Ovary (tissue), 9 donors: ENCODE measurements around the gene HIVEP3. TPM values are rescaled to one million over a fixed set of nuclear protein-coding genes. Genes with fewer than 3 reads are reported as not detected.

Source experiments
- DNase-seq, 5 donors: peaks; one replicate each; pipeline ENCODE4 v3.0.0-alpha.2; 2019 to 2020
- H3K27ac ChIP-seq, 2 donors: fragments of 200-600 bp; one replicate each; pipeline versions ENCODE4 v1.5.1 to v1.8.0; 2019 to 2022
- H3K27me3 ChIP-seq: fragments of 200-600 bp; one replicate; pipeline ENCODE4 v1.8.0; 2022
- H3K36me3 ChIP-seq: fragments of 200-600 bp; sonication (generic); one replicate; pipeline ENCODE4 v1.5.1; 2019
- H3K4me1 ChIP-seq: one replicate; pipeline ENCODE4 v1.8.1; 2013; ENCODE audit warnings: mild to moderate bottlenecking, moderate library complexity; ENCODE audit not compliant: insufficient read depth
- H3K4me3 ChIP-seq: fragments of 200-600 bp; sonication (generic); one replicate; pipeline ENCODE4 v1.5.1; 2017
- H3K9me3 ChIP-seq, 2 donors: fragments of 200-600 bp in 1 of 2; sonication (generic) in 1 of 2; one replicate each; pipeline versions ENCODE4 v1.5.1 to v1.8.1; 2013 to 2019; ENCODE audit warnings: mild to moderate bottlenecking in 1 of 2, moderate library complexity in 1 of 2
- EP300 ChIP-seq: sonication (generic); formaldehyde crosslinking; IDR thresholded peaks from one replicate; pipeline ENCODE4 v1.6.1; 2017; ENCODE audit warnings: antibody characterized with exemption
- POLR2A ChIP-seq: fragments of 450-650 bp; IDR thresholded peaks from one replicate; pipeline ENCODE4 v1.6.1; 2017; ENCODE audit warnings: antibody characterized with exemption, mild to moderate bottlenecking, moderate library complexity
- WGBS, 3 donors: extraction: QIAGEN DNeasy Blood & Tissue Kit in 1 of 3; methylation state at CpG; one replicate each; pipeline versions ENCODE4 v1.1.5 to v1.1.7; 2013 to 2017; 5-methylcytosine and 5-hydroxymethylcytosine counted together
- intact Hi-C, 4 donors: fragments of 100-400 bp; cut with DNase I; formaldehyde crosslinking; loops; one replicate each; pipeline versions ENCODE4 v1.11.0 to v1.15.1; 2022 to 2023
- polyA plus RNA-seq, 2 donors: library from polyadenylated mRNA; stranded (reverse); fragments of 200-250 nt in 1 of 2; fragments of 350-450 nt in 1 of 2; fragmentation: Illumina TruSeq in 1 of 2; extraction: RNeasy Lipid Tissue Mini Kit (QIAGEN cat#74804) in 1 of 2; gene quantifications; one replicate each; pipeline ENCODE4 v1.2.3, GENCODE V29; 2013 to 2014
- total RNA-seq, 7 donors: library from RNA; depleted of rRNA in 2 of 7; stranded (reverse); fragments of >200 nt in 2 of 7; fragmentation: NEBNext Ultra II Directional in 3 of 7; extraction: Animal tissue kit (Norgen Biotek cat#: 25700) in 3 of 7; gene quantifications; one replicate each; pipeline versions ENCODE4 v1.1.0 to v1.2.4, GENCODE V29; 2016 to 2023
- TF ChIP-seq, protein P1 (sequence below), 3 donors: fragments of 450-650 bp in 2 of 3; fragments of 200-600 bp in 1 of 3; IDR thresholded peaks; one replicate each; pipeline versions ENCODE4 v1.5.1 to v1.8.0; 2016 to 2022; ENCODE audit warnings: antibody characterized with exemption in 3 of 3, mild to moderate bottlenecking in 1 of 3
- donor health status: DM: no; HTN: no; CAD: no; lungs with moderate emphysema.
- donor health status: DM: no; HTN: no; CAD: no.
- donor health status: Bipolar disorder and iron deficiency.
- donor health status: DM: yes; HTN: yes; CAD: no.
- donor health status: DM: no; HTN: no; CAD: no.
- donor health status: DM: yes; HTN: yes; CAD: no.

The HIVEP3 gene
- total and polyA plus RNA-seq, 9 donors: 3.0 to 7.5 (median 5.2) TPM

DNA sequence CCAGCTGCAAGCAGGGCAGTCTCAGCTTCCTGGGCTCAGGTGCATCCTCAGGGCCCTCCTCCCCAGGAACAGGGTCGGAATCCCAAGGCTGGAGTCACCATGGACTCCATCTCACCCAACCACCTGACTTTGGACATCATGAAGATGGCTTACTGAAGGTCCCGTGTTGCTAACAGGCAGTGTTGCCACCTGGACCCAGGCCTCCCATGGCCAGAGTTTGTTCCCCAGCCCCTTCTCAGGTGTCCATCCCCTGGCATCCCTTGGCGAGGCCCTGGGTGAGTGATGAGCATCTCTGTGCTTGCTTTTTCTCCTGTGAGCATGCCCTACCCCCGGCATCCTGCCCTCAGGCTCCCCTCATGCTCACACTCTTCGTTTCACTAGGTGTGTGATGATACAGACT, 332.5 kb downstream of the HIVEP3 start:
- no peak overlapping the region for H3K4me3 ChIP-seq
- intact Hi-C loops: no loop called here
- no peaks in the 10 kb centered on the region for H3K9me3 ChIP-seq
- H3K36me3 ChIP-seq: no peaks in the 10 kb centered on the region
- TF ChIP-seq, protein P1, sequence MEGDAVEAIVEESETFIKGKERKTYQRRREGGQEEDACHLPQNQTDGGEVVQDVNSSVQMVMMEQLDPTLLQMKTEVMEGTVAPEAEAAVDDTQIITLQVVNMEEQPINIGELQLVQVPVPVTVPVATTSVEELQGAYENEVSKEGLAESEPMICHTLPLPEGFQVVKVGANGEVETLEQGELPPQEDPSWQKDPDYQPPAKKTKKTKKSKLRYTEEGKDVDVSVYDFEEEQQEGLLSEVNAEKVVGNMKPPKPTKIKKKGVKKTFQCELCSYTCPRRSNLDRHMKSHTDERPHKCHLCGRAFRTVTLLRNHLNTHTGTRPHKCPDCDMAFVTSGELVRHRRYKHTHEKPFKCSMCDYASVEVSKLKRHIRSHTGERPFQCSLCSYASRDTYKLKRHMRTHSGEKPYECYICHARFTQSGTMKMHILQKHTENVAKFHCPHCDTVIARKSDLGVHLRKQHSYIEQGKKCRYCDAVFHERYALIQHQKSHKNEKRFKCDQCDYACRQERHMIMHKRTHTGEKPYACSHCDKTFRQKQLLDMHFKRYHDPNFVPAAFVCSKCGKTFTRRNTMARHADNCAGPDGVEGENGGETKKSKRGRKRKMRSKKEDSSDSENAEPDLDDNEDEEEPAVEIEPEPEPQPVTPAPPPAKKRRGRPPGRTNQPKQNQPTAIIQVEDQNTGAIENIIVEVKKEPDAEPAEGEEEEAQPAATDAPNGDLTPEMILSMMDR (IDR thresholded peaks at IDR 0.05): no peak
- no peak for TF ChIP-seq POLR2A
- TF ChIP-seq EP300: no peak
- no peaks in the 10 kb centered on the region for H3K27me3 ChIP-seq
- no peak for DNase-seq
- no peak overlapping the region for H3K27ac ChIP-seq
- H3K4me1 ChIP-seq: no peaks in the 10 kb centered on the region
- 90 to 98% (median 97%) methylated on average over 5 of the region's 5 CpGs for WGBS, 3 donors

DNA sequence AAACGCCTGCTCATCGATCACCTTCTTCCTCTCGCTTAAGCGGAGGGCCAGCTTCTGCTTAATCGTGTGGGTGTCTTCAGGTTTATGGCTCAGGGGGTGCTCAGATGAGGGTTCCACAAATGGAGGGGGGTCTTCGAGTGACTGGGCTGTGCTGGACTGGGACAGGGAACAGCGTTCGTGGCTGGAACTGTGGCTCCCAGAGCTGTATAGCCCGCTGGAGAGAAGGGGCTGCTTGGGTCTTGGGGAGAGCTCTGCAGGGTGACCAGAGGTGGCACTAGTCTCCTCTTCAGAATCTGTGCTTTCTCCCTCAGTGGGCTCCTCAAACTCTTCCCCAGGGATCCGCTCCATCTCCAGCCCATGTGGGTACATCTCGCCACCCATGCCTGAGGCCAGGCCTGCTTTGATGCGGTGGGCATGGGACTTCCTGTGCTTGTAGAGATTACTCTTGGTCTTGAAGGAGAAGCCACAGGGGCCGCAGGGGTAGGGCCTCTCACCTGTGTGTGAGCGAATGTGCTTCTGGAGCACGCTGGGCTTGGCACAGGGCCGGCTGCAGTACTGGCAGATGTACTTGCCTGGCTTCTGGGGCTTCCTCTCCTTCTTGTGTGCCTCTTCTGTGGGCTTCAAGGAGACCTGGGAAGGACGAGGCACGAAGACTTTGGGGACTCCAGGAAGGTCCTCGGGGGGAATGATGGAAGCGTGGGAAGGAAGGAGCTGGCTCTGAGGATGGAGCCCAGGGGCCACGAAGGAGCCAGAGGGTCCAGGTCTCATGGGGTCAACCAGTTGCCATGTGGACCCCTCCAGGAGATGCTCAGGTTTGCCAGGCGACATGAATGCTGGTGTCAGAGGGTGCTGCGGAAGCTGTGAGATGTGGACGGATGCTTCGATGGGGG, 334.8 kb downstream of the HIVEP3 start:
- WGBS, 3 donors: 95 to 96% (median 96%) methylated on average over 25 of the region's 25 CpGs

DNA sequence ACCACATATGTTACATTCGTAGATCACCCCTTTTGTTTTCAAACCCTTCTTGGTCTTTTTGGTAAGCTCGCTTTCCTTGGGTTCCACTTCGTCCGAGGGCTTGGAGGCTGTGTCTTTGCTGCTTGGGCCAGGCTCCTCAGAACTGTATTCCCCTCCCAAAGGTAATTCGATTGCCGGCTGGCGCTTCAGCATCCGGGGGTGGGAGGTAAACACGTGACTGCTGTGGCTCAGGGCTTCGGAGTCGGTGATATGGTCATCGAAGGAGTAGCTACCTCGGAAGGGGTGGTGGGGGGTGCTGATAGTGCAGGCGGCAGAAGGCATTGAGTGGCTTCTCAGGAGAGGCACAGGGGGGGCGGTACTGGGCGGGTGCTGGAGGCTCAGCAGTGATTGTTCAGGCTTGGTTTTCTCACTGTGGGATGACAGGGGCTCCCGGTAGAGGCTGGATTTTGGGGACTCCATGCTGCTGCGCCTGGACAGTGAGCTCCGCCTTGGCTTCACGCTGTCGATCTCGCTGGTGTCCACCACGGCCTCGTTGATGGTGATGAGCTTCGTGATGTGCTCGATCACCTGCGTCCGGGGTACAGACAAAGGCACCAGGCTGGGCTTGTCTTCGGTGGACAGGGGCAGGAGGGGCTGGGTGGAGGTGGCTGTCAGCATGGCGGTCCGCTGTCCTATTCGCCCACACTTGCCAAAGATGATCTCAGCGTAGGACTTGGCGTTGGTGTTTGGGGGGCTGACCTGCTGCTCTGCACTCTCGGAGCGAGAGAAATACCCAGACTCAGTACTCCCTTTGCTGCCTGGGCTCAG, 335.7 kb downstream of the HIVEP3 start:
- H3K4me3 ChIP-seq: no peak overlapping the region
- 82 to 87% (median 84%) methylated on average over 36 of the region's 36 CpGs for WGBS, 3 donors
- H3K27me3 ChIP-seq: no peaks in the 10 kb centered on the region
- no peaks in the 10 kb centered on the region for H3K4me1 ChIP-seq
- no peak for DNase-seq
- intact Hi-C loops: no loop called here
- no peak for TF ChIP-seq POLR2A
- TF ChIP-seq, protein P1 (IDR thresholded peaks at IDR 0.05): no peak
- TF ChIP-seq EP300: no peak
- no peak overlapping the region for H3K27ac ChIP-seq
- no peaks in the 10 kb centered on the region for H3K9me3 ChIP-seq
- no peaks in the 10 kb centered on the region for H3K36me3 ChIP-seq

More for the DNA sequence above, 334.8 kb downstream of the HIVEP3 start:
- DNase-seq: no peak
- Histone ChIP-seq H3K4me3 (no peak overlapping the region), H3K27ac (no peak overlapping the region), H3K36me3 (no peaks in the 10 kb centered on the region), H3K27me3 (no peaks in the 10 kb centered on the region), H3K9me3 (no peaks in the 10 kb centered on the region), H3K4me1 (no peaks in the 10 kb centered on the region)
- TF ChIP-seq, protein P1 (IDR thresholded peaks at IDR 0.05): no peak
- TF ChIP-seq POLR2A (no peak), EP300 (no peak)
- intact Hi-C loops: no loop called here

DNA sequence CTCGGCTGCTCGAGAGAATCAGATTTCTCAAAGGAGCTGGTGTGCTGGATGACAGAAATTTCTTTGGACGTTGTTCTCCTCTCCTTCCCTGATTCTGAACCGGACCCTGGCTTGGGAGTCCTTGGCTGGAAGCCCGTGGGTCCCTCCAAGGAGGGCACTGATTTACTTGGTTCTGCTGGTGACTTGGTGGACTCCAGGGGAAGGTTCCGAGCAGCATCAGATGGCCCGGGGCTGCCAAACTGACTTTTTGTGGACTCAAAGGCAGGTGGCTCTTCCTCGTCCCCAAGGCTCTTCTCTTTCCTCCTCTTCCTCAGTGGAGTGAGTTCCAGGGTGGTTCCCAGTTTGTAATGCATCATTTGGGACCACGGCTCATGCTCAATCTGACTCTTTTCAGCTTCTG, 336.4 kb downstream of the HIVEP3 start:
- Histone ChIP-seq H3K4me1 (no peaks in the 10 kb centered on the region), H3K27me3 (no peaks in the 10 kb centered on the region), H3K27ac (no peak overlapping the region), H3K4me3 (no peak overlapping the region), H3K36me3 (no peaks in the 10 kb centered on the region), H3K9me3 (no peaks in the 10 kb centered on the region)
- 79 to 90% (median 84%) methylated on average over 9 of the region's 9 CpGs for WGBS, 3 donors
- intact Hi-C loops: no loop called here
- DNase-seq: no peak
- TF ChIP-seq EP300 (no peak), POLR2A (no peak)
- TF ChIP-seq, protein P1 (IDR thresholded peaks at IDR 0.05): no peak
